ENCODE measurements around the gene DYNC1H1.
"Not testable (repeated sequence)": the region's sequence is repeated elsewhere in the genome, so short reads cannot be mapped to it uniquely, and the experiment has no call there.

The DYNC1H1 gene

DNA sequence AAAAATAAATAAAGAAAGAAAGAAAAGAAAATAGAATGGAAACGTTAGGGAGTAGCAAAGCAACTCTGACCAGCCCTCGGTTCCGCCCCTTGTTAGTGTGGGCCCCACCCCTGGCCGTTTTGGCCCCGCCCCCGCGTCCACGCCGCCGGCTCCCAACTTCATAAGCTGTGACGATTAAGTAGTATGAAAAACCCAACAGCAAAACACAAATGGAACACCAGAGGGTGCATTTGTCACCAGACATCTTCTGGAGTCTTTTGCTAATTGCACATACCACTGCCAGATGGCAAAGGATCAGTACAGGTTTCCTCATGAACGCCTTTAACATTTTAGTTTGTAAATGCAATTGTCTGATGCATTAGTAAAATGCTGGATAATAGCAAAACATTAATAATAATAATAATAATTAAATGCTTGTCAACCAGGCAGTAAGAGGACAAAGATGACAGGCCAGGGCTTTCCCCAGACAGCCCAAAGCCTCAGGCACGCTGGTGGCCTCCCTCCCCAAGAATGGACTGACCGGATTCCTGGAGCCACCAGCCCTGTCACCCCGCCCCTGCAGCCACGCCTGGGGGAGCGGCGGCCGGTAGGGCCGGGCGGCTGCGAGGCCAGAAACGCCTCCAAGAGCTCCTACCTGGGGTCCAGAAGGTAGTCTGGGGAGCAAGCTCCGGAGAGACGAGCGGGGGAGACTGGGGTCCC lies 98.9 kb downstream of the DYNC1H1 start:
- Histone ChIP-seq H2BK15ac (ENCODE audit: low read length) (no peak overlapping the region), H2BK5ac (ENCODE audit: low read length) (no peak overlapping the region), H2BK12ac (ENCODE audit: low read length) (no peak overlapping the region), H3K18ac (ENCODE audit: low read length) (peak overlapping the region; percentile 67), H4K8ac (ENCODE audit: low read depth, low read length) (no peak overlapping the region), H3K14ac (ENCODE audit: low read length) (no peak overlapping the region), H2AK5ac (ENCODE audit: low read depth, low read length) (no peak overlapping the region), H3K4ac (ENCODE audit: low read length) (no peak overlapping the region), H3K23ac (ENCODE audit: low read depth, low read length, poor library complexity) (peak overlapping the region; percentile 12), H2BK120ac (ENCODE audit: low read depth, low read length) (no peak overlapping the region), H3K4me3 (ENCODE audit: low read length in 2 of 2) (no peak overlapping the region), H3K79me1 (ENCODE audit: low read depth, low read length) (no peaks in the 10 kb centered on the region), H3K9me3 (replicated peaks in 1 of 2; ENCODE audit: control insufficient read depth in 2 of 2, insufficient read depth in 1 of 2, low read depth in 1 of 2, low read length in 2 of 2) (no peaks in the 10 kb centered on the region), H3K27me3 (ENCODE audit: control insufficient read depth in 3 of 3, insufficient read depth in 3 of 3, low read depth in 1 of 3, low read length in 3 of 3) (no peaks in the 10 kb centered on the region), H4K91ac (ENCODE audit: low read depth, low read length, poor library complexity) (no peak overlapping the region), H3K4me2 (ENCODE audit: insufficient read depth, low read length, poor library complexity, severe bottlenecking) (no peak overlapping the region), H3K9ac (ENCODE audit: low read depth, low read length, poor library complexity) (no peak overlapping the region), H2AFZ (ENCODE audit: low read length) (peak overlapping the region; percentile 74), H3K27ac (replicated peaks; ENCODE audit: low read length) (no peak overlapping the region), H3K36me3 (replicated peaks in 1 of 2; ENCODE audit: control insufficient read depth in 2 of 2, insufficient read depth in 2 of 2, low read length in 2 of 2) (no peaks in the 10 kb centered on the region), H3K4me1 (ENCODE audit: control insufficient read depth in 2 of 2, insufficient read depth in 1 of 2, low read depth in 1 of 2, low read length in 2 of 2) (peaks cover 3 to 10% of the 10 kb centered on the region in 2 donors)
- DNase-seq (ENCODE audit: low spot score), result peak; percentile 40
- no CpG with 5 or more reads among the region's 26 CpGs for WGBS, 2 donors (ENCODE audit: extremely low coverage in 2 of 2, insufficient read length in 2 of 2, insufficient replicate concordance in 1 of 2)

DNA sequence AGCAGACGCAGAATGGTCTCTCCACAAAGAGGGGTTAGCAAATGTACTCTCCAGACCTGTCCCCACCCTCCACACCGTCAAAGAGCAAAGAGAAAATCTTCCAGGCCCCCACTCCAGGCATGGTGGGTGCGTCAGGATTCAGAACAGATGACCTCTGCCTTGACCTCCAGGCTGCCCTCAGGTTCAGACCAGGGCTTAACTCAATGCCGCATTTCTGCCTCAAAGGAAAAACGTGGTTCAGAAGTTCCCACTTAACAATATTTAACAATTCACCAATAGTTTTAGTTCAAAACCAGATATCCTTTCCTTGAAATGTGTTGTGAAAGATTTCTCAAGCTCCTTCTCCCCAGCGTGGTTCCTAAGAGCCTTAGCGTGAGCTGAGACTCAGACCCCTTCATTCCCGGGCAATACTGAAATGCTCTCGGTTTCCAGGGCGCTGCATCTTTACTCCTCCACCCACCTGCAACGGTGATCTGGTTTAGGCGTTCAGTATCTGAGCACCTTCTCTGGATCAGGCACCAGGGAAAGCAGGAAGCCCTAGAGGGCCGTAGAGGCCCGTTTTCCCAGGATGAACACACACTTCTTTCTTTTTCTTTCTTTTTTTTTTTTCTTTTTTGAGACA lies 99.5 kb downstream of the DYNC1H1 start:
- Histone ChIP-seq H3K14ac (ENCODE audit: low read length) (no peak overlapping the region), H2BK15ac (ENCODE audit: low read length) (no peak overlapping the region), H3K27me3 (ENCODE audit: control insufficient read depth in 3 of 3, insufficient read depth in 3 of 3, low read depth in 1 of 3, low read length in 3 of 3) (no peaks in the 10 kb centered on the region), H3K79me1 (ENCODE audit: low read depth, low read length) (no peaks in the 10 kb centered on the region), H3K18ac (ENCODE audit: low read length) (peak overlapping the region; percentile 67), H3K9me3 (replicated peaks in 1 of 2; ENCODE audit: control insufficient read depth in 2 of 2, insufficient read depth in 1 of 2, low read depth in 1 of 2, low read length in 2 of 2) (no peaks in the 10 kb centered on the region), H3K4me2 (ENCODE audit: insufficient read depth, low read length, poor library complexity, severe bottlenecking) (no peak overlapping the region), H3K9ac (ENCODE audit: low read depth, low read length, poor library complexity) (no peak overlapping the region), H2BK12ac (ENCODE audit: low read length) (no peak overlapping the region), H3K4me1 (ENCODE audit: control insufficient read depth in 2 of 2, insufficient read depth in 1 of 2, low read depth in 1 of 2, low read length in 2 of 2) (peaks cover 2 to 10% of the 10 kb centered on the region in 2 donors), H3K36me3 (replicated peaks in 1 of 2; ENCODE audit: control insufficient read depth in 2 of 2, insufficient read depth in 2 of 2, low read length in 2 of 2) (no peaks in the 10 kb centered on the region), H2BK5ac (ENCODE audit: low read length) (no peak overlapping the region), H2AFZ (ENCODE audit: low read length) (peak overlapping the region; percentile 74), H3K27ac (replicated peaks; ENCODE audit: low read length) (no peak overlapping the region), H2BK120ac (ENCODE audit: low read depth, low read length) (no peak overlapping the region), H2AK5ac (ENCODE audit: low read depth, low read length) (no peak overlapping the region), H3K23ac (ENCODE audit: low read depth, low read length, poor library complexity) (peak overlapping the region; percentile 12), H4K91ac (ENCODE audit: low read depth, low read length, poor library complexity) (no peak overlapping the region), H3K4me3 (ENCODE audit: low read length in 2 of 2) (no peak overlapping the region), H3K4ac (ENCODE audit: low read length) (no peak overlapping the region), H4K8ac (ENCODE audit: low read depth, low read length) (no peak overlapping the region)
- WGBS, 2 donors (ENCODE audit: extremely low coverage in 2 of 2, insufficient read length in 2 of 2, insufficient replicate concordance in 1 of 2), result no CpG with 5 or more reads among the region's 14 CpGs
- no peak for DNase-seq (ENCODE audit: low spot score)

GRCh38 chr14:102064590-102064989 lies 100.2 kb downstream of the DYNC1H1 start:
- H3K4me2 ChIP-seq (ENCODE audit: insufficient read depth, low read length, poor library complexity, severe bottlenecking); DNase-seq (ENCODE audit: low spot score); H3K27ac ChIP-seq (replicated peaks; ENCODE audit: low read length); H3K27me3 ChIP-seq (ENCODE audit: control insufficient read depth in 3 of 3, insufficient read depth in 3 of 3, low read depth in 1 of 3, low read length in 3 of 3); H3K4me3 ChIP-seq (ENCODE audit: low read length in 2 of 2); H2BK5ac ChIP-seq (ENCODE audit: low read length); H2BK15ac ChIP-seq (ENCODE audit: low read length); H3K4ac ChIP-seq (ENCODE audit: low read length); H3K9ac ChIP-seq (ENCODE audit: low read depth, low read length, poor library complexity); H3K18ac ChIP-seq (ENCODE audit: low read length); H2AK5ac ChIP-seq (ENCODE audit: low read depth, low read length); H4K8ac ChIP-seq (ENCODE audit: low read depth, low read length); H2BK12ac ChIP-seq (ENCODE audit: low read length); H3K23ac ChIP-seq (ENCODE audit: low read depth, low read length, poor library complexity); H3K79me1 ChIP-seq (ENCODE audit: low read depth, low read length); H2AFZ ChIP-seq (ENCODE audit: low read length); H3K36me3 ChIP-seq (replicated peaks in 1 of 2; ENCODE audit: control insufficient read depth in 2 of 2, insufficient read depth in 2 of 2, low read length in 2 of 2); H4K91ac ChIP-seq (ENCODE audit: low read depth, low read length, poor library complexity); H3K9me3 ChIP-seq (replicated peaks in 1 of 2; ENCODE audit: control insufficient read depth in 2 of 2, insufficient read depth in 1 of 2, low read depth in 1 of 2, low read length in 2 of 2); H2BK120ac ChIP-seq (ENCODE audit: low read depth, low read length); H3K14ac ChIP-seq (ENCODE audit: low read length): not testable (repeated sequence)
- H3K4me1 ChIP-seq (ENCODE audit: control insufficient read depth in 2 of 2, insufficient read depth in 1 of 2, low read depth in 1 of 2, low read length in 2 of 2), result peaks cover 2 to 10% of the 10 kb centered on the region in 2 donors
- no CpG with 5 or more reads among the region's 8 CpGs for WGBS, 2 donors (ENCODE audit: extremely low coverage in 2 of 2, insufficient read length in 2 of 2, insufficient replicate concordance in 1 of 2)

DNA sequence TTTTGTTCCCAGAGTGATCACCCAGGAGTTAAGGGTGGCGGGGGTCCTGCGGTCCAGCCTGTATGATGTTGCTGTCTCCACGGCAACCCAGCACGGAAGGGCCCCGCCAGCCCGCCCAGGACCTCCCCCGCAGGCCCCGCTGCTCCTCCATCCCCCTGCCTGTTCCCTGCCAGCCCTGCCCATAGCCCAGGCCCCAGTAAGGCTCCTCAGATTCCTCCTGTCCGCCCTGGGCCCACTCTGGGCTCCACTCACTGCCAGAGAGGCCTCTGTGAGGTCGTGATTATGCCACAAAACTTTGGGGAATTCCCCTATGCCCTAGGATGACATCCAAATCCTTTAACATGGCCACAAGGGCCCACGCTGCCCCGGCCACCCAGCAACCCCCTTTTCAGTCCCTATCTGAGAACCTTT lies 101.7 kb downstream of the DYNC1H1 start:
- Histone ChIP-seq H3K9ac (ENCODE audit: low read depth, low read length, poor library complexity) (no peak overlapping the region), H3K79me1 (ENCODE audit: low read depth, low read length) (no peaks in the 10 kb centered on the region), H3K23ac (ENCODE audit: low read depth, low read length, poor library complexity) (no peak overlapping the region), H2BK12ac (ENCODE audit: low read length) (no peak overlapping the region), H3K4me2 (ENCODE audit: insufficient read depth, low read length, poor library complexity, severe bottlenecking) (no peak overlapping the region), H3K4ac (ENCODE audit: low read length) (no peak overlapping the region), H4K8ac (ENCODE audit: low read depth, low read length) (no peak overlapping the region), H3K36me3 (replicated peaks in 1 of 2; ENCODE audit: control insufficient read depth in 2 of 2, insufficient read depth in 2 of 2, low read length in 2 of 2) (no peaks in the 10 kb centered on the region), H3K4me1 (ENCODE audit: control insufficient read depth in 2 of 2, insufficient read depth in 1 of 2, low read depth in 1 of 2, low read length in 2 of 2) (peaks cover 2 to 10% of the 10 kb centered on the region in 2 donors), H2AK5ac (ENCODE audit: low read depth, low read length) (no peak overlapping the region), H2BK5ac (ENCODE audit: low read length) (no peak overlapping the region), H3K4me3 (ENCODE audit: low read length in 2 of 2) (no peak overlapping the region), H2BK15ac (ENCODE audit: low read length) (no peak overlapping the region), H3K14ac (ENCODE audit: low read length) (no peak overlapping the region), H2BK120ac (ENCODE audit: low read depth, low read length) (no peak overlapping the region), H2AFZ (ENCODE audit: low read length) (peak overlapping the region; percentile 71), H3K9me3 (replicated peaks in 1 of 2; ENCODE audit: control insufficient read depth in 2 of 2, insufficient read depth in 1 of 2, low read depth in 1 of 2, low read length in 2 of 2) (no peaks in the 10 kb centered on the region), H3K27me3 (ENCODE audit: control insufficient read depth in 3 of 3, insufficient read depth in 3 of 3, low read depth in 1 of 3, low read length in 3 of 3) (no peaks in the 10 kb centered on the region), H3K18ac (ENCODE audit: low read length) (peak overlapping the region; percentile 57), H4K91ac (ENCODE audit: low read depth, low read length, poor library complexity) (no peak overlapping the region), H3K27ac (replicated peaks; ENCODE audit: low read length) (no peak overlapping the region)
- WGBS, 2 donors (ENCODE audit: extremely low coverage in 2 of 2, insufficient read length in 2 of 2, insufficient replicate concordance in 1 of 2), result no CpG with 5 or more reads among the region's 12 CpGs
- DNase-seq (ENCODE audit: low spot score), result no peak
